IPS DF 6.9 (cell line): ENCODE results near the gene TSBP1.

Source experiments
- DNase-seq: peaks from one replicate; pipeline ENCODE4 v3.0.0-alpha.2; 2013; ENCODE audit warnings: low read depth, low spot score
- H3K27ac ChIP-seq: one replicate; pipeline ENCODE4 v1.5.1; 2013; ENCODE audit warnings: low read length, control low read depth
- H3K27me3 ChIP-seq: 2 replicates; pipeline ENCODE4 v1.6.1; 2013; ENCODE audit warnings: mild to moderate bottlenecking, low read length; ENCODE audit not compliant: control insufficient read depth, insufficient read depth
- H3K36me3 ChIP-seq: 2 replicates; pipeline ENCODE4 v1.6.1; 2013; ENCODE audit warnings: low read length; ENCODE audit not compliant: control insufficient read depth, insufficient read depth
- H3K4me1 ChIP-seq: 2 replicates; pipeline ENCODE4 v1.6.1; 2013; ENCODE audit warnings: low read length; ENCODE audit not compliant: control insufficient read depth, insufficient read depth
- H3K4me3 ChIP-seq: 2 replicates; pipeline ENCODE4 v1.5.1; 2013; ENCODE audit warnings: mild to moderate bottlenecking, low read length
- H3K9me3 ChIP-seq: 2 replicates; pipeline ENCODE4 v1.6.1; 2013; ENCODE audit warnings: low read length, inconsistent platforms; ENCODE audit not compliant: control insufficient read depth, insufficient read depth
- WGBS: extraction: QIAGEN DNeasy Blood & Tissue Kit; methylation state at CpG from one replicate; pipeline ENCODE4 v1.1.7; 2013; ENCODE audit warnings: mixed read lengths, missing lambda C conversion rate; ENCODE audit not compliant: insufficient read length, insufficient coverage; 5-methylcytosine and 5-hydroxymethylcytosine counted together

Gene TSBP1

GRCh38 chr6:32249262-32249661 lies 122.4 kb downstream of the TSBP1 start:
- H3K36me3 ChIP-seq: no peaks in the 10 kb centered on the region
- no CpG with 5 or more reads among the region's 2 CpGs for WGBS
- no peaks in the 10 kb centered on the region; the same call in 1 of the 2 replicates for H3K9me3 ChIP-seq
- H3K27ac ChIP-seq: no peak overlapping the region
- H3K27me3 ChIP-seq: no peaks in the 10 kb centered on the region
- no peak overlapping the region for H3K4me3 ChIP-seq
- no peak for DNase-seq
- H3K4me1 ChIP-seq: peaks cover 2% of the 10 kb centered on the region; the same call in 1 of the 2 replicates

- WGBS: no CpG with 5 or more reads among the region's 2 CpGs
- DNase-seq: no peak
- no peaks in the 10 kb centered on the region for H3K4me1 ChIP-seq
- H3K36me3 ChIP-seq: no peaks in the 10 kb centered on the region
- H3K27ac ChIP-seq: no peak overlapping the region
- H3K4me3 ChIP-seq: no peak overlapping the region
- no peaks in the 10 kb centered on the region; the same call in 1 of the 2 replicates for H3K9me3 ChIP-seq
- no peaks in the 10 kb centered on the region for H3K27me3 ChIP-seq
Measured at GRCh38 chr6:32247401-32247800, 124.3 kb downstream of the TSBP1 start.

- Histone ChIP-seq H3K36me3 (no peaks in the 10 kb centered on the region), H3K27me3 (no peaks in the 10 kb centered on the region), H3K9me3 (no peaks in the 10 kb centered on the region; the same call in 1 of the 2 replicates), H3K4me3 (no peak overlapping the region), H3K4me1 (no peaks in the 10 kb centered on the region), H3K27ac (no peak overlapping the region)
- no peak for DNase-seq
- no CpG with 5 or more reads among the region's 14 CpGs for WGBS
Measured at GRCh38 chr6:32244946-32245398, 126.7 kb downstream of the TSBP1 start.

GRCh38 chr6:32244270-32244669 lies 127.4 kb downstream of the TSBP1 start:
- Histone ChIP-seq H3K27me3 (no peaks in the 10 kb centered on the region), H3K9me3 (no peaks in the 10 kb centered on the region; the same call in 1 of the 2 replicates), H3K4me1 (no peaks in the 10 kb centered on the region), H3K27ac (no peak overlapping the region), H3K36me3 (no peaks in the 10 kb centered on the region), H3K4me3 (no peak overlapping the region)
- no CpG with 5 or more reads among the region's 4 CpGs for WGBS
- no peak for DNase-seq
